Activated naive CD8-positive, alpha-beta T cell treated with anti-CD3 and anti-CD28 coated beads, Interleukin-2, amount 50 U/mL, for 16 hours (primary cell): ENCODE measurements around the gene SH3RF2.
"Not testable (repeated sequence)": the region's sequence is repeated elsewhere in the genome, so short reads cannot be mapped to it uniquely, and the experiment has no call there.

Experiments used
- DNase-seq: peaks from one replicate; pipeline ENCODE4 v3.0.0-alpha.2; 2020; ENCODE audit warnings: low read depth, low spot score

The SH3RF2 gene

DNA sequence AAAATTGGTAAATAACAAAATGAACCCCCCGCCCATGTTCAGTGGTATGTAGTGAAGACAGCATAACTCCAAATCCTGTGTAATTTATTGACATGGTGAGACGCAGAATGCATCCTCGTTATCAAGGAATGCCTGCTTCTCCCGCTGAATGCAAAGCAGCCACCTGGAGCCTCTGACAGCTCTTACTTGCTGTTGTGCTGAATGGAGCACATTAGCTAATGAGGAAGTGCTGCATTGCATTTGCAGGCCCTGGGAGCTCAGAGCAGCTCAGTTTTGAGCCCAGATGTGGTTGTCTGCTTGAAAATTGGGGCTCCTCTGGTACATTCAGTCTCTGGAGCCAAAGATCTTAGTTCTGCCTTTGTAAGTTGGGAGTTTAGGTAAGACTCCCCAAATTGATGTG lies 140.1 kb downstream of the SH3RF2 start:
- DNase-seq = no peak

DNA sequence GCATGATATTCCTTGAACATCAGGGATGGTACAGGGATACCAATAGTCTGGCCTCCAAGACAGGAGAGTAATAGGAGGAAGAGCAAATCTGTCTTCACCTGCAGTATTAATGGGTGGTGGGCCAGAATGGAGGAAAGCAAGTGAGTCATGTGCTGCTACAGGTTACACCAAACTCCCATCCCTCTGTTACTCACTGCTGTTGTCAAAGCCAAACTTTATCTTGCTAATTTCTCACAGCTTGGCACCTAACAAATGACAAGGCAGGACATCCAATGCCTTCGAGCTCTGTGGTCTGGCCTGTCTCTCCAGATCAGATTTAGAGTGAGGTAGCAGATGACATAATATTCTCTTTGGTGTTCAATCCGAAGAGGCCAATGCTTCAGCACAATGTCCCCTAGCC lies 142.2 kb downstream of the SH3RF2 start:
- DNase-seq = no peak

DNA sequence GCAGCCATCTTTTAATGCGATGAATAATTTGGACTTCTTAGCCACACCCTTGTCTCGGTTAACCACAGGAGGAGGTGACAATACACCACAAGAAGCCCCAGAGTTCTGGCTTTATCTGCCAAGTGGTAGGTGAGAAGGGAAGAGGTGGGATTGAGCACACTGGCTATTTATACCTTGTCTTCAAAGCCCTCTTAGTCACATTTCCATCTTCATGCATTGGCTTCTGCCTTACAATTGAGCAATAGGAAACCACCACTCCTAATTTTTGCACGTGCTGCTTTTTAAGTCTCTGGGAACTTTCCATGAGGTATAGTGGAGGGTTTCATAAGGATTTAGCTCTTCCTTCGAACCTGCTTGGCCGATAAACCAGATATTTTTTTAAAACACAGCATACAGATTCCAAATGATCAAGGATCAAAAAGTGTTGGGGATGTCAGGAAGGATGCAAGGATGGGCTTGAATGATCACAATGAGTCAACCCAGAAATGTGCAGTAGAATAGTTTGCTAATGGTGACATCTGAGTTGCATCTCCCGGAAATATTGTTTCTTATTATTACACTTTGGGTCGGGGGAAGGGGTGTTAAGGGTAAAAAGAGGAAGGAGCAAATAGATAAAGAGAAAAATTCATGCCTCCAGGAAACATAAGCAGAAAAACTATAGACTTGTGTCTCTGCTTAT lies 143.5 kb downstream of the SH3RF2 start:
- DNase-seq = no peak

DNA sequence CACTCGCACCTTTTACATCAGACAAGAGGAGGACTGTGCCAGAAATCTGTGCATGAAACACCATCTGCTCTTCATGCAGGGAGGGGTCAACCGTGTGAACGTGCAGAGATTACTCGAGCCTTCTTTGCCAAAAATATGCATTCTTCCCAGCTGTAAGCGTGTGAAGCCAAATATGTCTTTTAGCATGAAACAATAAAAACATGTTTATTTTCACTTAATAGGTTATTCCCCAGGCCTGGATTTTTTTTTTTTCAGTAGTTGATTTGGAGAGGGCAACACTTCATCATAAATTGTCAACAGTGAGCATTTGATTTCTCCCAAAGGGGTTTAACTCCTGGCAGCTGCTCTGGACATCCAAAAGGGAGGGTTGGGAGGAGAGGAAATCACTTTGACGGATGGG lies 145.2 kb downstream of the SH3RF2 start:
- no peak for DNase-seq

DNA sequence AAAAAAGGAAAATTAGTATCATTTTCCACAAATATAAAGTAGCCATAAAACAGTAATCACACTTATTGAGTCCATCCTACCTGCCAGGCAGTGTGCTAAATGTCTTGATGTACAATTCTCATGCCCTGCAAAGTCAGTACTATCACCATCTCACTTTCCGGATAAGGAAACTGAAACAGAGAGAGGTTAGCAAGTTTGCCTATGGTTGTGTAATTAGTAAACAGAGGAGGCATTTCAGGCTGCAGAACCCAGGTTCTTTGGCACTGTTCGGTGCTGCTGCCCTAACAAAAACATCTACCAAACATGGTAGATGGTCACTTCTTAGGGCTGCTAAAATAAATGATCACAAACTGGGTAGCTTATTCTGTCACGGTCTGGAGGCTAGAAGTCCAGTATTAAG lies 146.4 kb downstream of the SH3RF2 start:
- DNase-seq = no peak

DNA sequence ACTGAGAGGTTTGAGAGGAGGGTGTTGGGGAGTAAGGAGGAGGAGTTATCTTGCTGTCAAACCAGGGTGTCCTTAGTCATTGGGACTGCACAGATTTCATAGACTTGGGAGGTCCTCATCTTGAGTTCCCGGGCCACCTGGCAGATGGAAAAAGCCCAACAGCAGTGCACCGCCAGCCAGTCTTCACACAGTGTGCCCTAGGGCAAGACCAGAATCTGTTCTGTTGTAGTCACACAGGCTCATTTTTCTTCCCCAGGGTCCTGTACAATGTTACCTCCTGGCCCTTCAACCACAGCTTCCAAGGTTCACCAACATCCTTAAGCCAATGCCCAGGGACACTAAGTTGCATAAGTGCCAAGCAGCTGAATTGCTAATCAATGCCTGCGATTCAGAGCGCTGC lies 148.0 kb downstream of the SH3RF2 start:
- DNase-seq = no peak

DNA sequence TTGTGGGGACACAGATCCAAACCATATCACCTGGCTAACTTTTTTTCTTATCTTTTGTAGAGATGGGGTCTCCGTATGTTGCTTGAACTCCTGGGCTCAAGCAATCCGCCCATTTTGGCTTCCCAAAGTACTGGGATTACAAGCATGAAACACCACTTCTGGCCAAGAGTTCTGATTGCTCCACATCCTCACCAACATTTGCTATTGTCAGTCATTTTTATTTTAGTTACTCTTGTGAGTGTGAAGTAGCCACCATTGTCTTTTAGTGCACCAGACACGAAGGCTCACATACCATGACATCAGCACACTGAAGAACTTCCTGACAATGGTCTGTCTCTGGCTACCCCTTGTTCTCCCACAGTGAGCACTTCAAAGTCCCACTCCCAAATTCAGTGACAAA lies 151.7 kb downstream of the SH3RF2 start:
- no peak for DNase-seq

DNA sequence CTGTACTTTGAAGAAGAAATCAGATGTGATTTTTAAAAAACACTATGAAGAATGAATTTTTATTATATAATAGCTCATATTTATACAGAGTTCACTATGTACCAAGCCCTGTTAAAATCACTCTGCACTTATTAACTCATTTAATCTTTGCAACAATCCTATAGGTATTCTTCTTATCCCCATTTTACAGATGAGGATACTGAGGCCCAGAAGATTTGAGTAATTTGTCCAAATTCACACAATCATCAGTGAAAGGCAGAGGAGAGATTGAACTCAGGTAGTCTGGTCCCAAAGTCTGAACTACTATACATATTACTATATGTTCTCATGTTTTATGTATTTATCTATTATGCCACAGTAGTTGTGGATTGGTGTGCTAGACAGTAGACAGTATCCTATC lies 152.9 kb downstream of the SH3RF2 start:
- no peak for DNase-seq

DNA sequence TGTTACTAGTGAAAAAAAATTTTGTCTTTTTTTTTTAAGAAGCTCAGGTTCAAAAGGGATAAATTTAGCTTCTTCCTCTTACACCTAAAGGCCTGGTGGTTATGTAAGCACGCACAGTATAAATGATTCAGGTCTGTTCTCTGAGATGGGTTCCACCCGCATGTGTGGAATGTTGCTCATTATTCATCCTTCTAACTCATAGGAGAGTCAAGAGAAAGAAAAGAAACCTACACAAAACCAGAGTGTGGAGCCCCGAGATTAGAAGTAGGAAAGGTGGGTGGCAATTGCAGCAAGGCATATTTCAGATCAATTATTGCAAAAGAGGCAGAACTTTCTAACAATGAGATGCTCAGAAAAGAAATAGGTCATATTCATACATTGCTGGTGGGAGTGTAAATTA lies 155.5 kb downstream of the SH3RF2 start:
- DNase-seq = no peak

DNA sequence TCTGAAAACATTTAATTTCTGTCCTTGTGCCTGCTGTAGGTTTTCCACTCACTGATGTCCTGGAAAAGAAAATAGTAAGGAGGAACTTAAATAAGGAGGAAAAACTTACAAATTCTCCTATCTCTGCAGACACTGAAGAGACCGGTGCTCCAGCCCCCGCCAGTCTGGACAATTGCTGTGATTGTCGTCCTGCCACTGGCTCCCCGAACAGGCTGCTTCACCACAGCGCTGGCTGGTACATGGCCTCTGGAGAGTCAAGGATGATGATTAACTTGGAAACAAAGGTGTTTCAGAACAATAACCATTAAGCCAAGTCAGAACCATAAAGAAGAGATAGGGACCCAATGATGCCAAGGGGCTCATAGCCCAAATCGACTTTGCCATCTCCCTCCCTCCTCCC lies 161.7 kb downstream of the SH3RF2 start:
- no peak for DNase-seq

DNA sequence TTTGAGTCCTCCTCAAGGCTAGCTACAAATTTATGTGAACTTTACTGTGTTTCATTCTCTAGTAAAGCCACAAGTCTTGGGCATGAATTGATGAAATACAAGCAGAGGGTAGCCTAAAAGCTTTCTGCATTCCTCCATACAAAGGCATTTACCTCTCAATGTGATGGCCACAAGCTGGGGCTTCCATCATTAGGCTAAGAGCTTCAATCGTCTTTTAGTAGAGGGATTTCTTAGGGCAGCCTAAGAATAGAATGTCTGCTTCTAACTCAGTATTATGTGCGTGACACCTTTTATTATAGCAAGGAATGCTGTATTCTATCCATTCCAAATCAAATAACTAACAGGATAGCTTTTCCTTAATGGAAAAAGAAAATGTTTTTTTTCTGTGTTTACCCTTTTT lies 165.3 kb downstream of the SH3RF2 start:
- DNase-seq = no peak

DNA sequence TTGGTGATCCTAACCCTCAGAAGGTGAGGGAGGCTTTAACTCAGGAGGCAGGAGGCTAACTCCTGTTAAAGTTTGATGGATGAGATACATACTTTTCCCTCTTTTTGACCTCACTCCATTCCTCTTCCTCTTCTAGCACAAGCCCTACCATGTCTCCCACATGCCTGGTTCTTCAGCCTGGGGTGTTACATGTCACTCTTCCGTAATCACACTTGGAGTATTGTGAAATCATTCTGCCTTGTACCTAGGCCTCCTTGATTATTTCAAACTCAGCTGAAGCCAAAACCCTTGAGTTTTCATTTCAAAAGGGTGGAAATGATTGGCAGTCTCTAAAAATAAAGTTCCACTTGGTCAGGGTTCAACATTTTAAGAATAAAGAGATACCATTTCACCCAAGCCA lies 167.2 kb downstream of the SH3RF2 start:
- DNase-seq = no peak

DNA sequence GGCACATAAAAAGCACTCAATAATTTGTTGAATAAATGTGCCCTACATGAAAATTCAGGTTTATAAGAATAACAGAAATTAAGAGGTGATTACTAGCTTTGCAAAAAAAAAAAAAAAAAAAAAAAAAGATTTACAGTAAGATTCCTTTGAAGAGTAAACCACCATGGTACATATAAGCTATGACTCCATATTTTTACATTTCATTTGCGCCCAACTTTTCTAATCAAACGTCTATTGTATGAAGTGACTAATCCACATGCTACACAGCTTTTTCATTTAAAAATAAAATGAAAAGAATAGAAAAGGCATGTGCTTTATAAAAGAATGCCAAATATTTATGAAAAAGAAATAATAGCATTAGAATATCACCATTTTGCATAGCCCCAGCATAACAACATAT lies 169.1 kb downstream of the SH3RF2 start, which contains the start of gene PLAC8L1:
Gene PLAC8L1, minus strand, starts transcription at position 101 of the 400 bp plus-strand sequence. CDS start 1,266 bp downstream, outside the sequence.
- no peak for DNase-seq

DNA sequence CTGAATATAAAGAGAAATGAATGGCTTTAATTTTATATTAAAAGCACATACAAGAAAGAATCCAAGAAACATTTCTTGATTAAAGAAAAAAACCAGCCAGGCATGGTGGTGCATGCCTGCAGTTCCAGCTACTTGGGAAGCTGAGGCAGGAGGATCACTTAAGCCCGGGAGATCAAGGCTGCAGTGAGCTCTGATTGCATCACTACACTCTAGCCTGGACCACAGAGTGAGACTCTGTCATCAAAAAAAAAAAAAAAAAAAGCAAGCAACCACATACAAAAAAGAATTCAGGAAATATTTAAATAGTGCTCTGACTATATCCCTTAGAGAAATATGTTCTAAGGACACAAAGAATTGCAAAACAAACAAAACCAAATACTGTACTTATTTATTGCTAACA lies 171.5 kb downstream of the SH3RF2 start:
- no peak for DNase-seq

DNA sequence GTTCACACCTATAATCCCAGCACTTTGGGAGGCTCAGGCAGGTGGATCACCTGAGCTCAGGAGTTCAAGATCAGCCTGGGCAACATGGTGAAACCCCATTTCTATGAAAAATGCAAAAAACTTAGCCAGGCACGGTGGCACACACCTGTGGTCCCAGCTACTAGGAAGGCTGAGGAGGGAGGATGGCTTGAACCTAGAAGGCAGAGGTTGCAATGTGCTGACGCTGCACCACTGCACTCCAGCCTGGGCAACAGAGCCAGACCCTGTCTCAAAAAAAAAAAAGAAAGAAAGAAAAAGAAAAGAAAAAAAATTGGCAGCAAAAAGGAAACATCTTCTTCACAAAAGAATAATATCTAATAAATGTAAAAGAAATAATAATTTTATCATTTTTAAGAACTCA lies 172.5 kb downstream of the SH3RF2 start:
- not testable (repeated sequence) for DNase-seq

DNA sequence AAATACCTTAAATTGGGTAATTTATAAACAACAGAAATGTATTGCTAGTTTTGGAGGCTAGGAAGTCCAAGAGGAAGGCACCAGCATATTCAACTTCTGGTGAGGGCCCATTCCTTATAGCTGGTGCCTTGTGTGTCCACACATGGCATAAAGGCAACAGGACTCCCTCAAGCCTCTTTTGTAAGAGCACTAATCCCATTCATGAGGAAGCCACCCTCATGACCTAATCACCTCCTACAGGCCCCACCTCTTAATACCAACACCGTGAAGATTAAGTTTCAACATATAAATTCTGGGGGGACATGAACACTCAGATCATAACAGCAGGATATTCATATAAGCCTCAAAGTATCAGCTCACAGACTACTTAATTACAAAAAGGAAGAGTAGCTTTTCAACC lies 173.0 kb downstream of the SH3RF2 start:
- no peak for DNase-seq

DNA sequence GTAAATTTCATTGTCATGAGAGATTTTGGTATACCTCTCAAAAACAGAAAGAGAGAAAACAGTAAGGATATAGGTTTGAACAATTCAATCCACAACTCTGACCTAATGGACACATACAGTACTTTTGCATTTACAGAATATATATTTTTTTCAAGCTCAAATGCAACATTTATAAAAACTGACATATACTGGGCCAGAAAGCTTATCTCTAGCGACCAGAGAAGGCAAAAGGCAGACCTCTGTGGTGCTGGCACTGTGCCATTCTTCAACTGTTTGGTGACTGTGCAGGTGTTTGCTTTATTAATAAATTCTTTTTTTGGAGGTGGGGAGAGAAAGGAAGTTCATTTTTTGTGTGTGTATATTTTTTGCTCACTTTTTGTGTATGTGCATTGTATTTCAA lies 175.0 kb downstream of the SH3RF2 start:
- no peak for DNase-seq

DNA sequence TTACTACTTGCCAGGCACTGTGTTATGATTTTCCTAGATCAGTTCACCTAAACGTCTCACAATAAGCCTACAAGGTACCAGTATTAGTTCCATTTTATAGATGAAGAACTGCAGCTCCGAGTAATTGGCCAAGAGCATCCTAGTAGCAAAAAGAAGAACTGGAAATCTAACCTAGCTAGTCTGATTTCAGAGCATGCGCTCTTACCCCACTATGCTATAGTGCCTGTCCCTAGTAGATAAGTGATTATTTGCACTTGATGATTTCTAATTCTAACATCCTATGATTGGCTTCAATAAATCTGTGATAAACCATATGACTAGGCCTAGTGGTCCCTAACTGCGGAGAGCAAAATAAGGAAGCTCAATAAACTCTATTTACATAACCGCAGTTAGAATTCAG lies 176.1 kb downstream of the SH3RF2 start:
- DNase-seq = no peak
